Measurements from ENCODE around the gene LPAR2. TPM values are rescaled to one million over a fixed set of nuclear protein-coding genes. Genes with fewer than 3 reads are reported as not detected.

Gene LPAR2
- total and polyA plus RNA-seq, 2 of the 13 experiments (the other 11 are each of a cell fraction or from before 2014, with no cell fraction given): 0.86 to 3.6 TPM

GRCh38 chr19:19668230-19669012 lies 40.4 kb upstream of the LPAR2 start, which contains the start of gene ZNF101 (continued):
- TF ChIP-seq ZNF281 (CRISPR knock-in tag; IDR thresholded peaks at IDR 0.05; ENCODE audit: borderline replicate concordance) (peak; percentile 95), ZKSCAN1 (IDR thresholded peaks at IDR 0.05; ENCODE audit: low read length) (no peak), SP2 (CRISPR knock-in tag; IDR thresholded peaks at IDR 0.05) (peak; percentile 92), ZNF562 (CRISPR knock-in tag; IDR thresholded peaks at IDR 0.05; ENCODE audit: borderline replicate concordance) (no peak), GMEB1 (CRISPR knock-in tag; IDR thresholded peaks at IDR 0.05; ENCODE audit: borderline replicate concordance) (peak; percentile 58; the same call in 1 of the 2 replicates), SIX1 (CRISPR knock-in tag; IDR thresholded peaks at IDR 0.05; ENCODE audit: borderline replicate concordance) (no peak; the same call in 1 of the 2 replicates), AKAP8 (CRISPR knock-in tag; IDR thresholded peaks at IDR 0.05) (0 out of 2 replicates have a peak, but pooled peaks have one; percentile 59), ZHX1 (CRISPR knock-in tag; IDR thresholded peaks at IDR 0.05; ENCODE audit: low read depth) (peak; percentile 8; the same call in 1 of the 2 replicates), ZNF224 (CRISPR knock-in tag; IDR thresholded peaks at IDR 0.05) (no peak; the same call in 1 of the 2 replicates), SNAPC2 (CRISPR knock-in tag; IDR thresholded peaks at IDR 0.05) (no peak), ZNF572 (CRISPR knock-in tag; IDR thresholded peaks at IDR 0.05) (no peak), CHD2 (IDR thresholded peaks at IDR 0.05; ENCODE audit: low read depth, low read length) (peak; percentile 37; the same call in 1 of the 2 replicates), KLF12 (CRISPR knock-in tag; IDR thresholded peaks at IDR 0.05; ENCODE audit: borderline replicate concordance) (peak; percentile 81; the same call in 1 of the 2 replicates), ZNF33A (CRISPR knock-in tag; IDR thresholded peaks at IDR 0.05; ENCODE audit: borderline replicate concordance) (no peak), NFATC3 (CRISPR knock-in tag; IDR thresholded peaks at IDR 0.05) (no peak), ZFP36L2 (CRISPR knock-in tag; IDR thresholded peaks at IDR 0.05) (no peak), ATF5 (CRISPR knock-in tag; IDR thresholded peaks at IDR 0.05; ENCODE audit: low read depth) (0 out of 2 replicates have a peak, but pooled peaks have one; percentile 46), ZNF530 (CRISPR knock-in tag; IDR thresholded peaks at IDR 0.05; ENCODE audit: low read depth) (no peak), HNRNPUL1 (IDR thresholded peaks at IDR 0.05; ENCODE audit: low read depth, low read length) (no peak), YY1 (IDR thresholded peaks at IDR 0.05; ENCODE audit: insufficient read depth, insufficient replicate concordance, low read depth, low read length) (peak; percentile 62), SIX4 (CRISPR knock-in tag; IDR thresholded peaks at IDR 0.05) (peak; percentile 40; the same call in 1 of the 2 replicates)

All from HepG2 (cell line).